Esophagus muscularis mucosa (tissue), 3 donors: Measurements from ENCODE around the gene PITRM1.

ENCODE experiments used
- CTCF ChIP-seq, 3 experiments: fragments of 200-600 bp in 2 of 3; fragments of 450-650 bp in 1 of 3; sonication (generic) in 2 of 3; IDR thresholded peaks; one replicate each; pipeline ENCODE4 v1.5.1; 2017 to 2019; ENCODE audit warnings: antibody characterized with exemption in 3 of 3, mild to moderate bottlenecking in 2 of 3, moderate library complexity in 1 of 3
- POLR2A ChIP-seq: fragments of 450-650 bp; IDR thresholded peaks from one replicate; pipeline ENCODE4 v1.6.1; 2017; ENCODE audit warnings: antibody characterized with exemption, moderate library complexity, mild to moderate bottlenecking, low read depth

GRCh38 chr10:3107426-3107961, 65.1 kb downstream of the PITRM1 start:
- no peak for TF ChIP-seq CTCF (IDR thresholded peaks at IDR 0.05)
- TF ChIP-seq POLR2A: no peak
